Prostate gland (tissue), 2 donors: Measurements from ENCODE around the gene HYAL4.

Experiments
- CTCF ChIP-seq, 4 experiments: fragments of 200-600 bp in 2 of 4; fragments of 450-650 bp in 2 of 4; sonication (generic) in 2 of 4; IDR thresholded peaks; 1 replicate in 3 of 4; 2 replicates in 1 of 4; pipeline ENCODE4 v1.5.1; 2016 to 2019; ENCODE audit warnings: antibody characterized with exemption in 4 of 4, mild to moderate bottlenecking in 2 of 4, moderate library complexity in 2 of 4
- POLR2A ChIP-seq: fragments of 450-650 bp; IDR thresholded peaks from one replicate; pipeline ENCODE4 v1.6.1; 2016; ENCODE audit warnings: antibody characterized with exemption, mild to moderate bottlenecking
- POLR2AphosphoS5 ChIP-seq: sonication (generic); formaldehyde crosslinking; IDR thresholded peaks from one replicate; pipeline ENCODE4 v1.6.1; 2017; ENCODE audit warnings: antibody characterized with exemption

DNA sequence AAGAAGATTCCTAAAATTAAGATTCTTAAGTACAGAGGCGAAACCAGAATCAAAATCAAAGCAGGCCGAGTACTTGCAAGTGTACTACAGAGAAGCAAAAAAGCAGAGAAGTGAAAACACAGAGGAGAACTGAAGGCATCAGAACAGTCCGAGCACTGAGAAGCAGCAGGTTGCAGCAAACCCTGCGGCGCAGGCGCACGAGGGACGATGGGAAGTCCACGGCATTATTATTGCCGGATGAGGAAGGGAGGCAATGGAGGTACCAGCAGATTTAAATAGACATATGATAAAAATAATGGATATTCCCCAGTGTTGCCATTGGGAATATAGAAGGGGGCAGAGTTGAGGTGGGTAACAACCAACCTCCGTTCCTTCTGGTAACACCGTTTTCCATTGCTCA is 72.9 kb downstream of the HYAL4 start:
- no peak for TF ChIP-seq CTCF (IDR thresholded peaks at IDR 0.05)
- TF ChIP-seq POLR2A = no peak
- TF ChIP-seq POLR2AphosphoS5 = no peak
